H9 (cell line): ENCODE data around the gene SNRPF. TPM values are rescaled to one million over a fixed set of nuclear protein-coding genes. Genes with fewer than 3 reads are reported as not detected.

Source experiments
- DNase-seq: peaks from one replicate; pipeline ENCODE4 v3.0.0-alpha.2; 2017
- H2AFZ ChIP-seq: one replicate; pipeline ENCODE4 v1.6.1; 2013; ENCODE audit warnings: mild to moderate bottlenecking, low read length, control low read depth, moderate library complexity
- H2AK5ac ChIP-seq: 2 replicates; pipeline ENCODE4 v1.6.1; 2013; ENCODE audit warnings: low read length, control low read depth, mixed read lengths; ENCODE audit not compliant: insufficient read length
- H2BK120ac ChIP-seq: one replicate; pipeline ENCODE4 v1.6.1; 2013; ENCODE audit warnings: low read depth, mild to moderate bottlenecking, low read length, control low read depth, inconsistent platforms; ENCODE audit not compliant: poor library complexity, severe bottlenecking
- H2BK12ac ChIP-seq: 2 replicates; pipeline ENCODE4 v1.6.1; 2013; ENCODE audit warnings: low read length, control low read depth, mixed read lengths, low read depth; ENCODE audit not compliant: insufficient read length
- H2BK15ac ChIP-seq: 2 replicates; pipeline ENCODE4 v1.6.1; 2013; ENCODE audit warnings: low read depth, low read length, control low read depth
- H2BK20ac ChIP-seq: one replicate; pipeline ENCODE4 v1.6.1; 2013; ENCODE audit warnings: low read depth, mild to moderate bottlenecking, low read length, control low read depth, inconsistent platforms; ENCODE audit not compliant: poor library complexity, severe bottlenecking
- H2BK5ac ChIP-seq: 2 replicates; pipeline ENCODE4 v1.6.1; 2013; ENCODE audit warnings: low read length, control low read depth, mixed read lengths; ENCODE audit not compliant: insufficient read length
- H3K14ac ChIP-seq: 2 replicates; pipeline ENCODE4 v1.6.1; 2013; ENCODE audit warnings: low read length, control low read depth; ENCODE audit not compliant: insufficient read depth
- H3K18ac ChIP-seq: 2 replicates; pipeline ENCODE4 v1.6.1; 2013; ENCODE audit warnings: low read depth, mild to moderate bottlenecking, mixed read lengths, low read length, control low read depth; ENCODE audit not compliant: insufficient read length
- H3K23ac ChIP-seq: 2 replicates; pipeline ENCODE4 v1.6.1; 2013; ENCODE audit warnings: low read length, control low read depth, mixed read lengths, low read depth; ENCODE audit not compliant: insufficient read length
- H3K23me2 ChIP-seq: 2 replicates; pipeline ENCODE4 v1.6.1; 2013; ENCODE audit warnings: low read depth, mild to moderate bottlenecking, mixed read lengths, low read length, control low read depth; ENCODE audit not compliant: insufficient read length, poor library complexity, severe bottlenecking
- H3K27ac ChIP-seq: 2 replicates; pipeline ENCODE4 v1.5.1; 2013; ENCODE audit warnings: low read length, control low read depth, mixed read lengths, low read depth; ENCODE audit not compliant: insufficient read length
- H3K27me3 ChIP-seq: 2 replicates; pipeline ENCODE4 v1.6.1; 2013; ENCODE audit warnings: low read length, control low read depth, inconsistent platforms; ENCODE audit not compliant: insufficient read depth
- H3K4ac ChIP-seq: 2 replicates; pipeline ENCODE4 v1.6.1; 2013; ENCODE audit warnings: low read depth, mild to moderate bottlenecking, control low read depth, inconsistent platforms, low read length, moderate library complexity
- H3K4me1 ChIP-seq: 2 replicates; pipeline ENCODE4 v1.6.1; 2013; ENCODE audit warnings: low read length, control low read depth, inconsistent platforms; ENCODE audit not compliant: insufficient read depth
- H3K4me2 ChIP-seq: 2 replicates; pipeline ENCODE4 v1.6.1; 2013; ENCODE audit warnings: low read length, control low read depth, mixed read lengths; ENCODE audit not compliant: insufficient read length, insufficient read depth
- H3K56ac ChIP-seq: 2 replicates; pipeline ENCODE4 v1.6.1; 2013; ENCODE audit warnings: low read depth, mild to moderate bottlenecking, mixed read lengths, low read length, control low read depth; ENCODE audit not compliant: insufficient read length
- H3K79me1 ChIP-seq: 2 replicates; pipeline ENCODE4 v1.6.1; 2013; ENCODE audit warnings: low read depth, mild to moderate bottlenecking, moderate library complexity, low read length, control low read depth, inconsistent platforms; ENCODE audit not compliant: insufficient read depth, poor library complexity, severe bottlenecking
- H3K79me2 ChIP-seq: 2 replicates; pipeline ENCODE4 v1.6.1; 2013; ENCODE audit warnings: low read length, control low read depth, inconsistent platforms; ENCODE audit not compliant: insufficient read depth
- H3K9ac ChIP-seq: 2 replicates; pipeline ENCODE4 v1.6.1; 2013; ENCODE audit warnings: low read length, control low read depth, mixed read lengths; ENCODE audit not compliant: insufficient read length; ENCODE audit errors: extremely low read depth
- H3K9me3 ChIP-seq: one replicate; pipeline ENCODE4 v1.6.1; 2013; ENCODE audit warnings: low read depth, low read length, inconsistent platforms; ENCODE audit not compliant: control insufficient read depth
- H3T11ph ChIP-seq: one replicate; pipeline ENCODE4 v1.6.1; 2013; ENCODE audit warnings: mild to moderate bottlenecking, low read length, control low read depth, inconsistent platforms
- H4K20me1 ChIP-seq: one replicate; pipeline ENCODE4 v1.6.1; 2013; ENCODE audit not compliant: control insufficient read depth, insufficient read length, insufficient read depth
- H4K5ac ChIP-seq: 2 replicates; pipeline ENCODE4 v1.6.1; 2013; ENCODE audit warnings: low read depth, mild to moderate bottlenecking, mixed read lengths, low read length, control low read depth; ENCODE audit not compliant: insufficient read length
- H4K8ac ChIP-seq: replicated peaks from 2 replicates; pipeline ENCODE4 v1.6.1; 2013; ENCODE audit warnings: low read length, control low read depth, mixed read lengths, low read depth; ENCODE audit not compliant: insufficient read length
- H4K91ac ChIP-seq: 2 replicates; pipeline ENCODE4 v1.6.1; 2013; ENCODE audit warnings: low read depth, mild to moderate bottlenecking, moderate library complexity, mixed read lengths, low read length, control low read depth; ENCODE audit not compliant: insufficient read length
- H3K27ac Mint-ChIP-seq, 3 experiments: 2 replicates in 2 of 3; 3 replicates in 1 of 3; pipeline ENCODE4 v1.8.0; 2020 to 2021; ENCODE audit warnings: mixed read lengths in 3 of 3, mild to moderate bottlenecking in 1 of 3, moderate library complexity in 1 of 3
- H3K27me3 Mint-ChIP-seq: 2 replicates; pipeline ENCODE4 v1.8.0; 2021; ENCODE audit warnings: low read depth, mild to moderate bottlenecking, moderate library complexity, mixed read lengths
- H3K36me3 Mint-ChIP-seq, 3 experiments: 2 replicates in 2 of 3; 3 replicates in 1 of 3; pipeline ENCODE4 v1.8.0; 2020 to 2021; ENCODE audit warnings: low read depth in 3 of 3, mixed read lengths in 3 of 3; ENCODE audit not compliant: insufficient read depth in 1 of 3
- H3K4me1 Mint-ChIP-seq, 2 experiments: 2 replicates each; pipeline ENCODE4 v1.8.0; 2020; ENCODE audit warnings: mixed read lengths in 2 of 2
- H3K4me3 Mint-ChIP-seq, 2 experiments: 2 replicates in 1 of 2; 3 replicates in 1 of 2; pipeline ENCODE4 v1.8.0; 2020 to 2021; ENCODE audit warnings: mild to moderate bottlenecking in 2 of 2, mixed read lengths in 2 of 2, moderate library complexity in 1 of 2
- H3K9me3 Mint-ChIP-seq, 2 experiments: 2 replicates in 1 of 2; 3 replicates in 1 of 2; pipeline ENCODE4 v1.8.0; 2020; ENCODE audit warnings: mild to moderate bottlenecking in 2 of 2, mixed read lengths in 2 of 2, moderate library complexity in 1 of 2
- WGBS: extraction: QIAGEN DNeasy Blood & Tissue Kit; methylation state at CpG from one replicate; pipeline ENCODE4 v1.1.7; 2013; ENCODE audit warnings: missing lambda C conversion rate, low lambda C conversion rate, mixed read lengths; ENCODE audit not compliant: insufficient read length; ENCODE audit errors: extremely low coverage; 5-methylcytosine and 5-hydroxymethylcytosine counted together
- total RNA-seq: library from RNA; stranded (reverse); gene quantifications from 2 replicates; pipeline ENCODE4 v1.2.1, GENCODE V29; 2021
- TF ChIP-seq, protein P1 (sequence below): fragments of 200-600 bp; sonication (generic); conservative IDR thresholded peaks from 3 replicates; pipeline ENCODE4 v1.8.0; 2021; ENCODE audit warnings: antibody characterized with exemption, mild to moderate bottlenecking

The SNRPF gene
- total RNA-seq, 1 experiment from 2014 or later, result 77.1 TPM

DNA sequence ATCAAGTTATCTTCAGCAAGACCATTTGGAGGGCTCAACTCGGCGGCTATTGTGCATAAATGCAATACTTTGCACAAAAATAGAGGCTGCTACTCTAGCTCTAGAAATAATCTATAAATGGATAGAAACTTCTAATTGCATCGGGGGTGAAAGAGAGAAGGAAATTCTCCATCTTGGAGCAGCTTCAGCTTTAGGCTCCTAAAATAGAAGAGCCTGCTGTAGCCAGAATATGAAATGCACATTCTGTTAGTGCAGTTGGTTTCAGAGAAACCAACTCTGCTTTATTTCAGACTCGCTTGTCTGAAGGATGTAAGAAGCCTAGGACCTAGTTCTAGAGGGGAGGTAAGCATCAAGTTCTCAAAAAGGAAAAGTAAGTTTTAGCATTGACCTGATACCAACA is 38.1 kb downstream of the SNRPF start:
- no peak overlapping the region for H4K91ac ChIP-seq
- H2BK120ac ChIP-seq, result no peak overlapping the region
- no CpG with 5 or more reads among the region's 4 CpGs for WGBS
- H4K20me1 ChIP-seq, result no peaks in the 10 kb centered on the region
- H3T11ph ChIP-seq, result no peak overlapping the region
- H2BK15ac ChIP-seq, result no peak overlapping the region
- no peak overlapping the region for H3K9ac ChIP-seq
- no peaks in the 10 kb centered on the region for H3K79me2 ChIP-seq
- no peak overlapping the region for H3K27ac ChIP-seq
- Mint-ChIP-seq H3K27ac (no peak overlapping the region), H3K4me1 (no peaks in the 10 kb centered on the region), H3K9me3 (peaks cover 0 to 2% of the 10 kb centered on the region in 2 experiments; a peak in 2 of 5 replicates), H3K27me3 (no peaks in the 10 kb centered on the region), H3K4me3 (no peak overlapping the region), H3K36me3 (peaks cover 0 to 2% (median 0%) of the 10 kb centered on the region in 3 experiments; a peak in 1 of 7 replicates)
- H2AK5ac ChIP-seq, result no peak overlapping the region
- no peak overlapping the region for H3K14ac ChIP-seq
- no peak overlapping the region for H3K4me2 ChIP-seq
- H3K4me1 ChIP-seq, result no peaks in the 10 kb centered on the region
- TF ChIP-seq, protein P1, sequence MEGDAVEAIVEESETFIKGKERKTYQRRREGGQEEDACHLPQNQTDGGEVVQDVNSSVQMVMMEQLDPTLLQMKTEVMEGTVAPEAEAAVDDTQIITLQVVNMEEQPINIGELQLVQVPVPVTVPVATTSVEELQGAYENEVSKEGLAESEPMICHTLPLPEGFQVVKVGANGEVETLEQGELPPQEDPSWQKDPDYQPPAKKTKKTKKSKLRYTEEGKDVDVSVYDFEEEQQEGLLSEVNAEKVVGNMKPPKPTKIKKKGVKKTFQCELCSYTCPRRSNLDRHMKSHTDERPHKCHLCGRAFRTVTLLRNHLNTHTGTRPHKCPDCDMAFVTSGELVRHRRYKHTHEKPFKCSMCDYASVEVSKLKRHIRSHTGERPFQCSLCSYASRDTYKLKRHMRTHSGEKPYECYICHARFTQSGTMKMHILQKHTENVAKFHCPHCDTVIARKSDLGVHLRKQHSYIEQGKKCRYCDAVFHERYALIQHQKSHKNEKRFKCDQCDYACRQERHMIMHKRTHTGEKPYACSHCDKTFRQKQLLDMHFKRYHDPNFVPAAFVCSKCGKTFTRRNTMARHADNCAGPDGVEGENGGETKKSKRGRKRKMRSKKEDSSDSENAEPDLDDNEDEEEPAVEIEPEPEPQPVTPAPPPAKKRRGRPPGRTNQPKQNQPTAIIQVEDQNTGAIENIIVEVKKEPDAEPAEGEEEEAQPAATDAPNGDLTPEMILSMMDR, result no peak
- H2BK20ac ChIP-seq, result no peak overlapping the region
- no peak overlapping the region for H3K23ac ChIP-seq
- no peak overlapping the region for H2BK5ac ChIP-seq
- no peak overlapping the region for H3K56ac ChIP-seq
- H4K8ac ChIP-seq, result no peak overlapping the region
- DNase-seq, result no peak
- no peak overlapping the region for H4K5ac ChIP-seq
- no peaks in the 10 kb centered on the region for H3K9me3 ChIP-seq
- no peaks in the 10 kb centered on the region for H3K27me3 ChIP-seq
- H3K4ac ChIP-seq, result no peak overlapping the region
- no peak overlapping the region for H3K18ac ChIP-seq
- no peaks in the 10 kb centered on the region for H3K23me2 ChIP-seq
- H2AFZ ChIP-seq, result no peak overlapping the region
- no peaks in the 10 kb centered on the region for H3K79me1 ChIP-seq
- no peak overlapping the region for H2BK12ac ChIP-seq
